HCT116 (cell line): ENCODE data around the gene PCSK6. TPM values are rescaled to one million over a fixed set of nuclear protein-coding genes. Genes with fewer than 3 reads are reported as not detected.

Source experiments
- ATAC-seq: fragments of 200-7000 bp; cut with Tn5 transposase; 2 replicates; pipeline ENCODE4 v1.9.1; 2020; ENCODE audit warnings: mild to moderate bottlenecking, moderate library complexity
- BruUV-seq: library from RNA; stranded (reverse); fragments of 400-500 nt; replicated peaks from 2 replicates; lab custom pipeline; 2021; lab: Mats Ljungman, UMichigan
- CTCF ChIA-PET: fragments of 300-600 bp; sonication (Branson Sonifier 250); formaldehyde crosslinking; loops from one replicate; lab custom pipeline; 2021; ENCODE audit warnings: antibody characterized with exemption; lab: Charles Lee
- POLR2A ChIA-PET: fragments of 300-600, 350-600 bp; sonication (Branson Sonifier 250); formaldehyde crosslinking; loops from one replicate; lab custom pipeline; 2021; ENCODE audit warnings: antibody characterized with exemption; lab: Charles Lee
- RAD21 ChIA-PET, 2 experiments: fragments of 300-600 bp; sonication (Branson Sonifier 250); formaldehyde crosslinking; loops; one replicate each; lab custom pipeline; 2023; ENCODE audit warnings: low total read pairs in 2 of 2; ENCODE audit not compliant: uncharacterized antibody in 2 of 2, unreplicated experiment in 2 of 2, low non-redundant PET in 1 of 2; lab: Charles Lee
- DNase-seq: peaks from one replicate; pipeline ENCODE4 v3.0.0-alpha.2; 2010; ENCODE audit warnings: low read depth, low spot score
- H2AFZ ChIP-seq: fragments of 200-600 bp; shearing (Covaris generic), sonication (generic); 2 replicates; pipeline ENCODE4 v1.6.1; 2017; ENCODE audit warnings: low read depth, mixed run types, mixed read lengths, antibody characterized with exemption, low read length; ENCODE audit not compliant: poor library complexity, severe bottlenecking
- H3K27ac ChIP-seq: 2 replicates; pipeline ENCODE4 v1.5.1; 2012; ENCODE audit warnings: low read depth, low read length
- H3K27me3 ChIP-seq: fragments of 200-600 bp; sonication (generic); 2 replicates; pipeline ENCODE4 v1.6.1; 2016; ENCODE audit warnings: mixed run types, low read length, mixed read lengths; ENCODE audit not compliant: insufficient read depth
- H3K36me3 ChIP-seq, 2 experiments: fragments of 200-500 bp in 1 of 2; fragments of 200-600 bp in 1 of 2; sonication (Bioruptor generic) in 1 of 2; sonication (generic) in 1 of 2; 2 replicates each; pipeline versions ENCODE4 v1.5.1 to v1.6.1; 2014 to 2016; ENCODE audit warnings: low read length in 2 of 2, inconsistent platforms in 1 of 2, mixed read lengths in 1 of 2, mixed run types in 1 of 2; ENCODE audit not compliant: insufficient read depth in 2 of 2, control insufficient read depth in 1 of 2
- H3K4me1 ChIP-seq, 2 experiments: fragments of 200-600 bp in 1 of 2; sonication (generic) in 1 of 2; 2 replicates each; pipeline versions ENCODE4 v1.5.1 to v1.6.1; 2012 to 2017; ENCODE audit warnings: low read length in 2 of 2, inconsistent platforms in 1 of 2, mild to moderate bottlenecking in 1 of 2, mixed read lengths in 1 of 2, mixed run types in 1 of 2, moderate library complexity in 1 of 2; ENCODE audit not compliant: insufficient read depth in 2 of 2, control insufficient read depth in 1 of 2
- H3K4me2 ChIP-seq: fragments of 200-600 bp; sonication (generic); 2 replicates; pipeline ENCODE4 v1.6.1; 2017; ENCODE audit warnings: mixed run types, low read length, mixed read lengths
- H3K4me3 ChIP-seq, 2 experiments: fragments of 200-600 bp in 1 of 2; sonication (generic) in 1 of 2; replicated peaks in 1 of 2; 2 replicates each; pipeline ENCODE4 v1.5.1; 2011 to 2016; ENCODE audit warnings: low read length in 2 of 2, control low read depth in 1 of 2, low read depth in 1 of 2, mild to moderate bottlenecking in 1 of 2, mixed read lengths in 1 of 2, mixed run types in 1 of 2
- H3K79me2 ChIP-seq: fragments of 200-600 bp; sonication (generic); 2 replicates; pipeline ENCODE4 v1.6.1; 2017; ENCODE audit warnings: mild to moderate bottlenecking, mixed run types, low read length, moderate library complexity, mixed read lengths; ENCODE audit not compliant: insufficient read depth
- H3K9ac ChIP-seq: fragments of 200-600 bp; sonication (generic); 2 replicates; pipeline ENCODE4 v1.6.1; 2016; ENCODE audit warnings: low read length, mixed read lengths
- H3K9me2 ChIP-seq: fragments of 200-600 bp; sonication (generic), shearing (Covaris generic); 2 replicates; pipeline ENCODE4 v1.6.1; 2017; ENCODE audit warnings: mixed run types, mild to moderate bottlenecking, moderate library complexity; ENCODE audit not compliant: insufficient read depth
- H3K9me3 ChIP-seq, 2 experiments: fragments of 200-500 bp in 1 of 2; fragments of 200-600 bp in 1 of 2; sonication (Bioruptor generic) in 1 of 2; sonication (generic) in 1 of 2; 2 replicates each; pipeline ENCODE4 v1.6.1; 2014 to 2017; ENCODE audit warnings: low read length in 2 of 2, mixed read lengths in 2 of 2, inconsistent platforms in 1 of 2, low read depth in 1 of 2, mild to moderate bottlenecking in 1 of 2, mixed run types in 1 of 2, moderate library complexity in 1 of 2; ENCODE audit not compliant: control insufficient read depth in 1 of 2, insufficient read depth in 1 of 2
- H4K20me1 ChIP-seq: fragments of 200-600 bp; sonication (generic), shearing (Covaris generic); 2 replicates; pipeline ENCODE4 v1.6.1; 2017; ENCODE audit warnings: mixed run types, mild to moderate bottlenecking, moderate library complexity; ENCODE audit not compliant: insufficient read depth
- ATF3 ChIP-seq: IDR thresholded peaks from 2 replicates; pipeline ENCODE4 v1.6.1; 2012
- CBX3 ChIP-seq: IDR thresholded peaks from 2 replicates; pipeline ENCODE4 v1.6.1; 2012; ENCODE audit warnings: low read depth
- CEBPB ChIP-seq: IDR thresholded peaks from 2 replicates; pipeline ENCODE4 v1.6.1; 2012; ENCODE audit warnings: low read depth
- EGR1 ChIP-seq: IDR thresholded peaks from 2 replicates; pipeline ENCODE4 v1.6.1; 2012; ENCODE audit warnings: low read depth
- EZH2phosphoT487 ChIP-seq: fragments of 200-600 bp; IDR thresholded peaks from 2 replicates; pipeline ENCODE4 v1.6.1; 2018; ENCODE audit warnings: antibody characterized with exemption, borderline replicate concordance
- FOSL1 ChIP-seq: IDR thresholded peaks from 2 replicates; pipeline ENCODE4 v1.6.1; 2012; ENCODE audit warnings: low read depth
- JUND ChIP-seq: IDR thresholded peaks from 2 replicates; pipeline ENCODE4 v1.6.1; 2012
- MAX ChIP-seq: IDR thresholded peaks from 2 replicates; pipeline ENCODE4 v1.6.1; 2012
- POLR2AphosphoS5 ChIP-seq: IDR thresholded peaks from 2 replicates; pipeline ENCODE4 v1.6.1; 2011; ENCODE audit warnings: mild to moderate bottlenecking, low read depth, low read length, moderate library complexity
- RAD21 ChIP-seq: IDR thresholded peaks from 2 replicates; pipeline ENCODE4 v1.6.1; 2012; ENCODE audit warnings: low read depth, mild to moderate bottlenecking
- SIN3A ChIP-seq: IDR thresholded peaks from 2 replicates; pipeline ENCODE4 v1.6.1; 2012; ENCODE audit warnings: low read depth
- SP1 ChIP-seq: IDR thresholded peaks from 2 replicates; pipeline ENCODE4 v1.6.1; 2012; ENCODE audit warnings: low read depth
- SRF ChIP-seq: IDR thresholded peaks from 2 replicates; pipeline ENCODE4 v1.6.1; 2012; ENCODE audit warnings: low read depth
- TCF7L2 ChIP-seq: IDR thresholded peaks from 2 replicates; pipeline ENCODE4 v1.7.0; 2011; ENCODE audit warnings: borderline replicate concordance, inconsistent platforms; ENCODE audit not compliant: insufficient read depth, insufficient read length; ENCODE audit errors: extremely low read depth
- ZFX ChIP-seq: fragments of 450-650 bp; IDR thresholded peaks from 2 replicates; pipeline ENCODE4 v1.6.1; 2017
- ZNF274 ChIP-seq: fragments of 200-500 bp; sonication (Bioruptor generic); IDR thresholded peaks from 2 replicates; pipeline ENCODE4 v1.6.1; 2014; ENCODE audit warnings: mild to moderate bottlenecking, low read depth, low read length, inconsistent platforms
- intact Hi-C: fragments of 100-400 bp; cut with micrococcal nuclease; formaldehyde crosslinking; loops from 2 replicates; pipeline ENCODE4 v1.10.0; 2022
- total RNA-seq: library from RNA; stranded (reverse); gene quantifications from one replicate; pipeline ENCODE4 v1.2.1, GENCODE V29; 2021; ENCODE audit not compliant: unreplicated experiment
- TF ChIP-seq, protein P1 (sequence below): IDR thresholded peaks from 2 replicates; pipeline ENCODE4 v1.6.1; 2011; ENCODE audit warnings: mild to moderate bottlenecking, low read length, moderate library complexity; ENCODE audit not compliant: insufficient replicate concordance; ENCODE audit errors: extremely low read depth

PCSK6 gene
- total RNA-seq, 1 experiment from 2014 or later, result 13.5 TPM

- ChIA-PET RAD21 (no interaction called here), CTCF (no interaction called here), POLR2A (no interaction called here)
- Histone ChIP-seq H3K9me2 (no peaks in the 10 kb centered on the region), H3K9me3 (no peaks in the 10 kb centered on the region), H3K4me3 (no peak overlapping the region), H3K36me3 (peaks cover 62 to 67% of the 10 kb centered on the region in 2 experiments; a peak in 3 of 4 replicates), H2AFZ (no peak overlapping the region), H3K79me2 (peaks cover 56% of the 10 kb centered on the region), H4K20me1 (peaks cover 17% of the 10 kb centered on the region; the same call in 1 of the 2 replicates), H3K9ac (no peak overlapping the region), H3K4me2 (no peak overlapping the region), H3K4me1 (no peaks in the 10 kb centered on the region; a peak in 1 of 4 replicates), H3K27me3 (no peaks in the 10 kb centered on the region), H3K27ac (no peak overlapping the region)
- ATAC-seq, result no peak
- TF ChIP-seq SRF, result no peak
- TF ChIP-seq MAX, result no peak
- no peak for TF ChIP-seq CEBPB
- no peak for TF ChIP-seq SIN3A
- TF ChIP-seq JUND, result no peak
- no peak for TF ChIP-seq EZH2phosphoT487
- TF ChIP-seq EGR1, result no peak
- TF ChIP-seq, protein P1, sequence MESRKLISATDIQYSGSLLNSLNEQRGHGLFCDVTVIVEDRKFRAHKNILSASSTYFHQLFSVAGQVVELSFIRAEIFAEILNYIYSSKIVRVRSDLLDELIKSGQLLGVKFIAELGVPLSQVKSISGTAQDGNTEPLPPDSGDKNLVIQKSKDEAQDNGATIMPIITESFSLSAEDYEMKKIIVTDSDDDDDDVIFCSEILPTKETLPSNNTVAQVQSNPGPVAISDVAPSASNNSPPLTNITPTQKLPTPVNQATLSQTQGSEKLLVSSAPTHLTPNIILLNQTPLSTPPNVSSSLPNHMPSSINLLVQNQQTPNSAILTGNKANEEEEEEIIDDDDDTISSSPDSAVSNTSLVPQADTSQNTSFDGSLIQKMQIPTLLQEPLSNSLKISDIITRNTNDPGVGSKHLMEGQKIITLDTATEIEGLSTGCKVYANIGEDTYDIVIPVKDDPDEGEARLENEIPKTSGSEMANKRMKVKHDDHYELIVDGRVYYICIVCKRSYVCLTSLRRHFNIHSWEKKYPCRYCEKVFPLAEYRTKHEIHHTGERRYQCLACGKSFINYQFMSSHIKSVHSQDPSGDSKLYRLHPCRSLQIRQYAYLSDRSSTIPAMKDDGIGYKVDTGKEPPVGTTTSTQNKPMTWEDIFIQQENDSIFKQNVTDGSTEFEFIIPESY, result no peak
- TF ChIP-seq CBX3, result no peak
- no peak for TF ChIP-seq ZNF274
- TF ChIP-seq SP1, result no peak
- no peak for TF ChIP-seq ZFX
- TF ChIP-seq POLR2AphosphoS5, result no peak
- no peak for TF ChIP-seq FOSL1
- TF ChIP-seq ATF3, result no peak
- TF ChIP-seq RAD21, result no peak
- no peak for TF ChIP-seq TCF7L2
- no TSS peak for BruUV-seq
- intact Hi-C loops, result no loop called here
- no peak for DNase-seq
Measured at GRCh38 chr15:101283931-101284330, 205.6 kb downstream of the PCSK6 start.
